HG02840 (cell line): Measurements from ENCODE around the gene RNF8.
"Not testable (repeated sequence)": the region's sequence is repeated elsewhere in the genome, so short reads cannot be mapped to it uniquely, and the experiment has no call there.

Experiments used
- ATAC-seq: cut with Tn5 transposase; IDR thresholded peaks from one replicate; pipeline ENCODE4 v1.9.1; 2021; ENCODE audit warnings: mild to moderate bottlenecking, moderate library complexity, moderate number of reproducible peaks; ENCODE audit not compliant: unreplicated experiment, low FRiP score

The RNF8 gene, protein sequence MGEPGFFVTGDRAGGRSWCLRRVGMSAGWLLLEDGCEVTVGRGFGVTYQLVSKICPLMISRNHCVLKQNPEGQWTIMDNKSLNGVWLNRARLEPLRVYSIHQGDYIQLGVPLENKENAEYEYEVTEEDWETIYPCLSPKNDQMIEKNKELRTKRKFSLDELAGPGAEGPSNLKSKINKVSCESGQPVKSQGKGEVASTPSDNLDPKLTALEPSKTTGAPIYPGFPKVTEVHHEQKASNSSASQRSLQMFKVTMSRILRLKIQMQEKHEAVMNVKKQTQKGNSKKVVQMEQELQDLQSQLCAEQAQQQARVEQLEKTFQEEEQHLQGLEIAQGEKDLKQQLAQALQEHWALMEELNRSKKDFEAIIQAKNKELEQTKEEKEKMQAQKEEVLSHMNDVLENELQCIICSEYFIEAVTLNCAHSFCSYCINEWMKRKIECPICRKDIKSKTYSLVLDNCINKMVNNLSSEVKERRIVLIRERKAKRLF

DNA sequence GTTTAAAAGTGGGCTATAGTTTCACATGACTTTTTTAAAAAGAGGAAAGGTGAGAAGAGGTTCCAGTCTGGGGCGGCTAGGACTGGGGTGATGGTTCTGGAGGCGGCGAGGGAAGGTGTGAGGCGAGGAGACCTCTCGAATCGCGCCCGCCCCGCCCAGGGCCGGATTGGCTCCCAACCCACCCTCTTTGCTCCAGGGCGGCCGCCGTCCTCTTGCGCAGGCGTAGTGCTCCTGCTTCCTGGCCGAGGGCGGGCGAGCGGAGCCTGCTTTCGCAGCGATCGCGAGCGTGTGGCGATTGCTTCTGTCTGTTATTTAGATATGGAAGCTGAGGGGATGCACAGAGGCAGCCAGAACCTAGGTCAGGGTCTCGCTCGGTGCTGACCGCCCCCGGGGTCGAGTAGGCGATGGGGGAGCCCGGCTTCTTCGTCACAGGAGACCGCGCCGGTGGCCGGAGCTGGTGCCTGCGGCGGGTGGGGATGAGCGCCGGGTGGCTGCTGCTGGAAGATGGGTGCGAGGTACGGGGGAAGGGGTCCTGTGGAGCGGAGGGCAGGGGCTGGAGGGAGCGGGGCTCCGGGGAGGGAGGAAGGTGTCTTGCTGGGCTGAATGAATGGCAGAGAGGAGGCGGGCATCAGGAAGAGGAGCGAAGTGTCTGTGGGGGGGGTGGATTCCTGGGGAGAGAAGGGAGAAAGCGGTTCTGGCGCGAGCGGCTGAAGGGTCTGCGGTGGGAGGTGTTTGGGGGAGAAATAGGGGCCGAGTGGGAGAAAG lies at the start of gene RNF8:
TSS of gene RNF8 (plus strand) at position 223 of the 765 bp plus-strand sequence. CDS start at position 405, 182 bp downstream.
- ATAC-seq: peak; percentile 78

DNA sequence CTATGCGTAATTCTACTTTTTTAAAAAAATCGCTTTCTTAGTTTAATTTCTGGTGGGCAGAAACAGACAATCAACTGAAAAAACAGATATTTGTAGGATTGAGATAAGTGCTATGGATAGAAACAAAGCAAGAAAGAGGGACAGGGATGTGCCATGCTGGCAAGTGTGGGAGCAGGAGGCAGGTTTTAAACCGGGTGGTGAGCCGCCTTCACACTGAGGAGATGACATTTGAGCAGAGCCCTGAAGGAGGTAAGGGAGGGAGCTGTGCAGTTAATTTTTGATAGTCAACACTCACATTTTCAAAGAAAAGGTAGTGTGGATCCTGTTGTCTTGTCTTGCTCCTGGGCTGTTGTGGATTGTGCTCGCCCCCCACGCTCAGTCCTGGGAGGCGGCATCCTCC lies 49.0 kb upstream of the RNF8 start:
- no peak for ATAC-seq

DNA sequence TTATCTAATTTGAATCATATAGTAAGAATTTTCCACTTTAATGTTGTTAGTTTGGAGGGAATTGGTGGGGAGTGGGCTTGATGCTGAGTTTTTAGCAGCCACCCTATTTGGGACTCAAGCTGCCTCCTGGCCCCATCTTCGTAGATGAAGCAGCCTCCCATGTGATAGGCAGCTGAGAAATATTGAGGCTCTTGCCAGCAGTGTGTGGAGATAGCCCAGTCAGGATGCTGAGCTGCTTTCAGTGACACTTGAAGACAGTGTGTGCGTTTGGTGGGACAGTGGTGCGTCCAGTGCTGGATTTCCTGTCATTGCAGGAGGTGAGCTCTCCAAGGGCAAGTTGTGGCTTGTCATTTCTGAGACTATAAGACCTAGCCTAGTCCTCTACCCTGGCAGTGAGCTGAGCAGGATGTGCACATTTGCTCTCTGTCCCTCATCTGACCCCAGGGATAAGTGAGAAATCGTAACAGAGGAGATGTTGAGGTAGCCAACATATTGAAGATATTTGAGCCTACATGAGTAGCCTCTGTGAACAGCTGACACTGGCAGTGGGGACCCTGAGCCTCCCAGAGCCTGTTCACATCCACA lies 47.9 kb upstream of the RNF8 start:
- ATAC-seq: no peak

DNA sequence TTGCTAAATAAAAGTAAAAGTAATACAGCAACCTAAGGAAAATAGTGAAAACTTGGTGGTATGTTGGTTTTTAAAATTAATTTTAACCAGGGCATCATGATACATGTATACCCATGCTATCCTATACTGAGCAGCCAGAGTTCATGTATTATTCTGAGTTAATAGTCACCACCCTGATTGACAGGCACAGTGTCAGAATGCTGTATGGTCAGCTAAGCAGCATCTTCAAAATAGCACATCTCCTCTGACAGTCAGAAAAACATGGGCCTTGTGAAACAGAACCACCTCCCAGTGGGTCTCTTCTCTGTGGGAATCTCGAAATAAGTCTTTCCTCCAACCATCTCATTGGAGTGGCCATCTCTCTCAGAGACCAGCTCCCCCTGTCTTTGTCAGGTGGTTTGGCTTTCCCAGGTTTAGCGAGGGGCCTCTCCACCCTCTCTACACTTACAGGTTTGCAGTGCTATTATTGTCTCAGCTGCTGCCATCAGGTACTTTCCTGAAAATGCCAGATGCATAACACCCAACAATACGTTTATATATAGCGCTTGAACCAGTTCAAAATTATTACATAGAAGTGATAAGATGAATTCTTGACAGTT lies 47.1 kb upstream of the RNF8 start:
- no peak for ATAC-seq

DNA sequence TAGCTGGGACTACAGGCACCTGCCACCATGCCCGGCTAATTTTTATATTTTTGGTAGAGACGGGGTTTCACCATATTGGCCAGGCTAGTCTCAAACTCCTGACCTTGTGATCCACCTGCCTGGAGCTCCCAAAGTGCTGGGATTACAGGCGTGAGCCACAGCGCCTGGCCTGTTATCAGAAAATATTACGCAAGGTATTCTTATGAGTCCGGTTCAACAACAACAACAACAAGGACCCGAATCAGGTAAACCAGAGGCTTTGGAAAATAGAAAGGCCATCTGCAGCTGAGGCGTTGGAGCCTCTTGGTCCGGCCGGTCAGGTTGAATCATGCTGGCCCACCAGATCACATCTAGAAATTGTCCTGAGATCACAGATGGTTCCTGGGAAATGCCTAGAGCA lies 46.3 kb upstream of the RNF8 start:
- not testable (repeated sequence) for ATAC-seq

DNA sequence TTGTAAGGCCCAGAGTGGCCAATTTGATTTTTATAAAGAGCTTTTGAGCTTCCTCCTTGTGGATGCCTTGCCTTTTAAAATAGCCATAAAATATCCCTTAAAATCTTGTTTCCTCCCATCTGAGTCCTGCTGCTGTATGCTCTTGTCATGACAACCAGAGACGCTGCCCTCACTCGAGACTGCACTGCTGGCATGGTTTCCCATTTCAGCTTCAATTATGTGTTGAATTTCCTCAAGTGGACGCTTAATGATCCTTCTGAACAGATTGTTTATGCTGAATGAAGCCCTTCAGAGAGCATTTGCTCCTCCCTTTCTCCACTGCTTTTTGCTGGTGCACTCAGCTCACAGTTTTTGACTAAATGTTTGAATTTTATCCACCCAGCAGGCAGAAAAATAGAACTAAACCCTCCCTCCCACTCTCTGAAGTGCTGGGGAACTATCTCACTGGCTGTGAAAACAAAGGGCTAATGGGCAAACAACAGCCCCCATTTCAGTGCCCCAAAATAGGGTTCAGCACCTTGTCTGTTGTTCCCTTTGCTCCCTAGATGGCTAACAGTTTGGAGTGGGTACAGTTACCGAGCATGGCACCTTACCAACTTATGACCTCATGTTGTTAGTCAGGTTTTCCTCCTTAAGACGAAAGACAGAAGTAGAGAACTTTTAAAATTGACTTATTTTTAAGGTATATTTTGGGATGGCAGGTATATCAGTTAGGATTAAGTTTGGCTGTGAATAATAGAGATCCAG lies 45.5 kb upstream of the RNF8 start:
- ATAC-seq: no peak

DNA sequence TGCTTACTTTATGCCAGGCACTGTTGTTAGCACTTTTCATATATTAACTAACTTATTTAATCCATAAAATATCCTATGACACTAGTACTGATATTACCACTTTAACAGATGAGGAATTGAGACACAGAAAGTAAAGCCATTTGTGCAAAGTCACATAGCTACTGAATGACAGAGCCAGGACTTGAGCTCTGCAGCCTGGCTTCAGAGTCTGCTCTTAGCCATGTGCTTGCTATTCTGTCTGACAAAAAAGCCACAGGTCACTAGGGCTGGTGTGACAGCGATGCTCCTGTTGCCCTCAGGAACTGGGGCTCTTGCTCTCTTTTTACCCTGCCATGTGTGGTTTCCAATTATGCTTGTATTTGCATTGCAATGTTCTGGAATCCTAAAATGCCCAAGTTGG lies 44.7 kb upstream of the RNF8 start:
- ATAC-seq: no peak

DNA sequence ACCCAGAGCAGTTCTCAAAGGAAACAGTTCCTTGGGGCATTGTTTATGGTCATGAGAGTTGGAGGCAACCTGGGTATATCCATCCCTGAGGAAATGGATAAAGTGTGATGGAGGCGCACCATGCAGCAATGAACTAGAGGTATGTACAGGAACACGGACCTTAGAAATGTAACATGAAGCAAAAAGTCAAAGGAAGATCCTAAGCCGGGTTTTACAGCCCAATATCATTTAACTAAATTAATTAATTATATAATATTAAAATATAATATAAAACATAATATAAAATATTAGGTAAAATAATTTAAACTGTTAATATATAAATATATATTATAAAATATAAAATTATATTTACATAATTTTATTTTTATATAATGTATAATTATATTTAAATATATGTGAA lies 44.1 kb upstream of the RNF8 start:
- no peak for ATAC-seq

DNA sequence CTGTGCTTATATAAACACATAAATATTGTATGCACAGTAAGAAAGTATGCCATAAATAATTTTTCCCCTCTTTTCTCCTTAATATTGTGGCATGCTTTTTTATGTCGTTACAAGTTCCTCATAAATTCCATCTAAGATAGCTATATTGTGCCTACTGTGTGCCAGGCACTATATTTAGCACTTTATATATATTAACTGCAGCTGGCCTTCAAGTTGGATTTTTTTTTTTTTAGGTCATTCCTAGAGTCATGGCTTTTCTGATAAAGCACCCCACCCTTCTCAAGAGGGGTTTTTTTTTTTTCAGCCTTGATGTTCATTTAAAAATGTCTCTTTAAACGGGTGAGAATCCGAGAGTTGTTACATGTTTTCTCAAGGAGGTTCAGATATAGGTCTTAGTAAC lies 42.8 kb upstream of the RNF8 start:
- ATAC-seq: no peak

DNA sequence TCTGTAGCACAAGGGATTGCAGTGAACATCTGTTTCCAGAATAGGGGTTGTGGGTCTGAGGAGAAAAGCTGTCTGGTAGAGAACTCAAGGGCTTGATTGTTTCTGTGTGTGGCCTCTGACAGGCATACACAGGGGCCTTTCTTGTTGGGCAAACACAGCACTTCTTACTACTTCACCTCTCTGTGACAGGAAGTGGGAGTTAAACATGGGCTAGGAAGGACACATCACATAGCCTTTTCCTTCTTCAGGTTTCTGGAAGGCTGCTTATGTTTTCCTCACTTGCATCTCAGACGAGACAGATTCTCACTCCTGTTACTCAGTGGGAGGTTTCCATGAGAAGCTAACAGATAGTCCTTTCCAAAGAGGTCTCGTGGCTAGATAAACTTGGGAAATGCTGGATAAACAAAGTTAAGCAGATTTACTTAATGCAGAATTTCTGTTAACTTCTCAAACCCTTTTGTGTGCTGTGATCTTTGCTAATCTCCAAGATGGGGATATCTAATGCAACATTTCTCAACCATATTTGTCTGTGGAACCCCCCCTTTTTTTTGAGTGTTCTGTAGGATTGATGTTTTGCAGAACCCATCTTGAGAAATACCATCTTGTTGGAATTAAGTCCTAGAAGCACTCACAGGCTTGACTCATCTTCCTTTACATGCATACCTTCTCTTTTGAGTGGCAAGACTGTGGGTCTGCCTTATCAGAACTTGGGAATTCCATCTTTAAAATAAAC lies 41.9 kb upstream of the RNF8 start:
- no peak for ATAC-seq

DNA sequence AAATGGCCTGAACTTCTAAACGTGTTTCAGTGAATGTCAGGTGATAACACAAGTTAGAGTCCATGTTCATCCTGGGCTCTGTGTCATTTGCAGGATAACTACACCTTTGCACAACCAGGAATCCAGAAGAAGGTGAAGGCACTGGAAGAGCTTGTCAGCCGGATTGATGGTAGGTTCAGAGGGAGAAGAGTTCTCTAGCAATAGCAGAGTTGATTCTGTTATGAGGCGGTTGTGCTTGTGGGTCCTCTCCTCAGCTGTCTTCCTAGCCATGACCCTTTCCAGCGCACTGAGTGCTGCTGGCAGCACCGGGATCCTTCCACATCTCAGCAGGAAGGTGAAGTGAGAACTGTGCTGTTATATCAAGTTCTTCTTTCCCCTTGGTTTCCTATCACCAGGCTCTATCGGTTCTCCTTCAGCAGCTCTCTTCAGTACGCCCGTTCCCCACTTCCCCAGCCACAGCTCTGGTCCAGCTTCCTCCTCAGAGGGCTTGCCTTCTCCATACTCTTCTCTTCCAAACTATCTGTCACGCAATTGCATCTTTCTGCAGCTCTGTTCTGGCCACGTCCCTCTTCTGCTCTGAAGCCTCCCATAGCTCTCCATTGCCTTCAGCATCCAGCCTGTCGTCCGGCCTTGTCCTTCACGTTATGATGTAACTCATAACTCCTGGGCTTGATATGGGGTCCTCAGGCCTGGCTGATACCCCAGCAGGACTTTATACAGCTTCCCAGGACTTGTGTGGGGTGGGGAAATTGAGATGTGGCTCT lies 39.9 kb upstream of the RNF8 start:
- ATAC-seq: no peak

DNA sequence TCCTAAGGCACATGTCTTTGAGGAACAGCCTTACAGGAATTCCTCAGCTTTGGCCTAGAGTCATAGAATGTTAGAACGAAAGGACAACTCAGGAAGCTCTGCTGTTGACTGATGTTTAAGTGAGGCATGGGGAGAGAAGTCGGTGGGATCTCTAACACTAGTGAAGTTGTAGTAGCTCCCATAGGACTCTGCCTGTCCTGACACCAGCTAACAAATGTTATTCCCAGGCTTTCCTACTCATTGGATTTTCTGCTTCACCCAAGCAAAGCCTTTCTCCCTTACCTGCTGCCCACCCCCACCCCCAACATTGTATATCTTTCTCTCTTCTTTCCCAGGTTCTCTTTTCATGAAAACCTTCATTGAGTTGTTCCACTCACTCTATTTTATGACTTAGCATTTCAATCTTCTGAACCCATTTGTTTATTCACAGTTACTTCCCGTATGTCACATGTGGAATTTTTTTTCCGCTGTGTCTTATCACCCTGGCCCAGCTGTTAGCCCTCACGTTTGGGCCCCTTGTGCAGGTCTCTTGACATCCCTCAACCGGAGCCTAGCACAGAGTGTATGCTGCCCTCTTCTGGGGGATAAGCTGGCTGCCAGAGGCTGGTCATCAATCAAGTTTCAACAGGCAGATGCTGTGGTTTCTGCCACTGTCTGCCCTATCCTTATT lies 39.2 kb upstream of the RNF8 start:
- no peak for ATAC-seq

DNA sequence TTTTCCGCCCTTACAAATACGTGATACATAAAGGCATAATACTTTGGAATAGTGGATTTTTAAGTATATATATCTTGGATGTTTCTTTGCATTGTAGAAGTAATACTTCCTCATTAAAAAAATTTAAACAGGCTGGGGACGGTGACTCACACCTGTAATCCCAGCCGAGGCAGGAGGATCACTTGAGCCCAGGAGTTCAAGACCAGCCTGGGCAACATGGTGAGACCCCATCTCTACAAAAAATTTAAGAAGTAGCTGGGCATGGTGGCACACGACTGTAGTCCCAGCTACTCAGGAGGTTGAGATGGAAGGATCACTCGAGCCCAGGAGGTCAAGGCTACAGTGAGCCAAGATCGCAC lies 38.6 kb upstream of the RNF8 start:
- ATAC-seq: no peak

DNA sequence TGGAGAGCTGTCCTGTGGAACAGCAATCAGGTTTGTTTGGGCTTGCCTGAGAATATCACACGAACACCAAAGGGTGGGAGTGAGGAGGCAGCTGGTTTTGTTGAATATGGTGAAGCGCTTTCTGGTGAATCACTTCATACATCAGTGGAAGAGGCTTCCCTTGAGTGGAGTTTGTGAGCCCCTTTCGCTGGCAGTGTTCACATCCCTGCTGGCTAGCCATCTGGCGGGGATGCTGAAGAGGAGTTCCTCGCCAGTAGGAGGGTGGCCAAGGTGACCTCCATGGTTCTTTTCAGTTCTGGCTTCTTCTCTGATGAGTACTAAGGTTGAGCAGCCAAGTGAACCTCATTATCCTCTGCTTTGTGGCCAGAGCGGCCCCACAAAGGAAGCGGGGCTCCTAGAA lies 37.7 kb upstream of the RNF8 start:
- ATAC-seq: no peak

DNA sequence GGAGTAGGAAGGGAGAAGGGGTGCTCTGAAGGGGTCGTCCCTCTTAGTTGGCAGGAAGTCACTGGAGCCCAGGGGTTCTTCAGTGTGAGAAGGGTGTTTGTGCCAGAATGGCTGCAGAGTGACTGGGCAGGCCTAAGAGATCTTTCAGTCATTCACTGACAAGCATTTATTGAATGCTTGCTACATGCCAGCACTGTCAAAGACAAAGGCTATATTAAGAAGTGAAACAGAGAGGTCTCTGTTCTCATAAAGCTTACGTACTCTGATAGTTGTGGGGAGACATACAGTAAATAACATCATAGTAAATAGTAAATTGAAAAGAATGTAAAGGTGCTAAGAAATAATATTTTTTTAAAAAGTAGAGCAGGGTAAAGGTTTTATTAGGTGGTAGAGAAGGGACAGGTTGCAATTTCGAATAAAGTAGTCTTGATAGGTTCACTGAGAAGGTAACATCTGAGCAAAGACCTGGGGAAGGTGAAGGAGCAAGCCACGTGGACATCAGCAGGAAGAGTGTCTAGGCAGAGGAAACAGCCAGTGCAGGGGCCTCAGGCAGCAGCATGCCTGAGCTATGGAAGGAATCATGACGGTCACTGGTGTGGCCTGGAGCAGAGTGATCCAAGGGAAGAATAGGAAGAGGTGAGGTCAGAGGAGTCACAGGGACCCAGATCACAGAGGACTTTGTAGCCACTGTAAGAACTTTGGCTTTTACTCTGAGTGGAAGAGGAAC lies 36.3 kb upstream of the RNF8 start:
- ATAC-seq: no peak

DNA sequence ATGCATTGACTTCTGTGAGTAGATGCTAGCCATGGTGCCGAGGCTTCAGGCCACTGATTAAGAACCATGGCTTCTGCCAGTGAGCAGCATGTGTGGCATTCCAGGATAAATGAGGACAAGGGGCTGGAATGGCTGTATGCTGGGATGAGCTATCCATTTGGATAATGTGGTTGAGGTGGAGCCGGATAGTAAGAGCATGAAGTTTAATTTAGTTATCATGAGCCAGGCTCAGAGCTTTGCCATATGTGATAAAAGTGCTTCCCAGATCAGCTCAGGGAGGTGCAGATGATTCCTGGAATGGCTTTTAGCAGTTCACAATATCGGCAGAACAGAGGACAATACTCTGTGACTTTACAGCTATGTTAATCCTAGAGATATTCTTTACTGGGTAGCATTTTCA lies 34.6 kb upstream of the RNF8 start:
- ATAC-seq: no peak

DNA sequence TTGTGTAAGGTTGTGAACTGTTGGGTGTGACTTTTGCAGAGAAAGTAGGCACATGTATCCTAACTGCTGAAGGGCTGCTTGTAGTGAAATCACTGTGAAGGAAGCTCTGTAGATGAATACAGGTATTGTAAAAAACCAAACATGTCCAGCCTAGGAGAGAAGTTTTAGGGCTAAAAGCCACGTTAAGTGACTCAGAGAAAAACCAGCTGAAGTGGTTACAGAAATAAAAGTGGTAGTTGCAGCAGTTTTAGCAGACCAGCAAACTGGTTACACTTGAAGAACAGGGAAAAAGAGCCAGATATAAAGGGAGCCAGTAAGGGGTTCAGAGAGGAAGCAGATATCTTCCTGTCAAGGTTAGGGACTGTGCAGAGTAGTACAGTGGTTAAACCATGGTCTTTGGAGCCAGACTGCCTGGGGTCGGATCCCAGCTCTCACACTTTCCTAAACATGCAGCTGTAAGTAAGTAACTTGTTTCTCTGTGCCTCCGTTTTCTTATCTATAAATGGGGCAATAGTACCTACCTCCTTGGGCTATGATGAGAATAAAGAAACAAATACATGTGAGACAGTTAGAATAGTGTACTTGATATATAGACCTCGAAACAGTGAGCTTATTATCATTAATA lies 33.8 kb upstream of the RNF8 start:
- no peak for ATAC-seq
